ENCODE data around the gene MYH16. TPM values are rescaled to one million over a fixed set of nuclear protein-coding genes. Genes with fewer than 3 reads are reported as not detected.

MYH16 gene
- total and polyA plus RNA-seq, 4 donors = not detected

Other genes starting within 250 kb of the MYH16 start
- 10 to 100 TPM in 1 of 2 donors, 1 to 10 TPM in 1; 6.2 to 16.8 TPM for gene SMURF1, start 128.7 kb upstream of the MYH16 start, total RNA-seq
- 1 to 10 TPM; 2.9 to 5.6 TPM for gene SMURF1, start 128.7 kb upstream of the MYH16 start, polyA plus RNA-seq
- under 1 TPM in 1 of 2 donors, not detected in 1; 0.59 TPM for gene KPNA7, start 64.7 kb upstream of the MYH16 start, total RNA-seq
- gene KPNA7, start 64.7 kb upstream of the MYH16 start, polyA plus RNA-seq = under 1 TPM; 0.09 to 0.21 TPM
- gene ARPC1A, start 53.1 kb downstream of the MYH16 start, total RNA-seq = 10 to 100 TPM; 46.7 to 60.1 TPM
- 10 to 100 TPM; 61.5 to 84.0 TPM for gene ARPC1A, start 53.1 kb downstream of the MYH16 start, polyA plus RNA-seq
- gene ARPC1B, start 101.9 kb downstream of the MYH16 start, total RNA-seq = 100 to 1,000 TPM; 111 to 182 TPM
- gene ARPC1B, start 101.9 kb downstream of the MYH16 start, polyA plus RNA-seq = 100 to 1,000 TPM in 1 of 2 donors, 10 to 100 TPM in 1; 43.9 to 112 TPM
- 10 to 100 TPM; 11.6 to 48.5 TPM for gene PDAP1, start 135.8 kb downstream of the MYH16 start, total RNA-seq
- gene PDAP1, start 135.8 kb downstream of the MYH16 start, polyA plus RNA-seq = 10 to 100 TPM; 14.6 to 83.6 TPM
- gene BUD31, start 136.1 kb downstream of the MYH16 start, total RNA-seq = 10 to 100 TPM; 18.5 to 28.6 TPM
- gene BUD31, start 136.1 kb downstream of the MYH16 start, polyA plus RNA-seq = 10 to 100 TPM; 35.4 to 55.9 TPM
- gene PTCD1, start 166.0 kb downstream of the MYH16 start, total RNA-seq = 1 to 10 TPM; 4.2 to 4.3 TPM
- gene PTCD1, start 166.0 kb downstream of the MYH16 start, polyA plus RNA-seq = 1 to 10 TPM; 3.1 to 3.5 TPM
- 10 to 100 TPM; 11.5 to 15.3 TPM for gene CPSF4, start 166.1 kb downstream of the MYH16 start, total RNA-seq
- gene CPSF4, start 166.1 kb downstream of the MYH16 start, polyA plus RNA-seq = 1 to 10 TPM; 7.1 to 9.6 TPM
- gene ATP5MF, start 193.3 kb downstream of the MYH16 start, total RNA-seq = 100 to 1,000 TPM; 260 to 266 TPM
- gene ATP5MF, start 193.3 kb downstream of the MYH16 start, polyA plus RNA-seq = 100 to 1,000 TPM; 530 to 607 TPM
- gene ZNF789, start 200.1 kb downstream of the MYH16 start, total RNA-seq = 1 to 10 TPM; 7.4 TPM
- gene ZNF789, start 200.1 kb downstream of the MYH16 start, polyA plus RNA-seq = 1 to 10 TPM; 1.6 to 2.3 TPM
- 10 to 100 TPM; 18.1 to 18.3 TPM for gene ZNF394, start 227.4 kb downstream of the MYH16 start, total RNA-seq
- gene ZNF394, start 227.4 kb downstream of the MYH16 start, polyA plus RNA-seq = 1 to 10 TPM; 5.5 to 6.1 TPM
- gene ZKSCAN5, start 231.8 kb downstream of the MYH16 start, total RNA-seq = 1 to 10 TPM; 4.7 to 5.4 TPM
- 1 to 10 TPM; 1.7 to 2.2 TPM for gene ZKSCAN5, start 231.8 kb downstream of the MYH16 start, polyA plus RNA-seq